ENCODE data around the gene GLP1R. TPM values are rescaled to one million over a fixed set of nuclear protein-coding genes. Genes with fewer than 3 reads are reported as not detected.

Gene GLP1R
- total RNA-seq = under 1 TPM in 2 of 3 donors, not detected in 1; 0.09 to 0.14 TPM
- long read RNA-seq, donor 1 = 0 reads
- long read RNA-seq, donor 2 = 0 reads

- intact Hi-C loops (cut with DNase I, micrococcal nuclease) = no loop called here
- peak; percentile 26 for ATAC-seq
- no peaks in the 10 kb centered on the region for H3K36me3 ChIP-seq (ENCODE audit: low read depth)
- no peaks in the 10 kb centered on the region for H3K9me3 ChIP-seq
- no peak for TF ChIP-seq CTCF (IDR thresholded peaks at IDR 0.05)
- H3K4me1 ChIP-seq (ENCODE audit: low read depth) = peaks cover 2% of the 10 kb centered on the region
- H3K4me3 ChIP-seq = no peak within 1 kb of the TSS
- no peak for DNase-seq
Measured at GRCh38 chr6:39048481-39049399, at the start of gene GLP1R. Gene GLP1R (plus strand): TSS chr6:39048781. CDS start chr6:39048841, 60 bp downstream.

- DNase-seq (no peak), ATAC-seq (no peak)
- Histone ChIP-seq H3K4me1 (ENCODE audit: low read depth) (no peaks in the 10 kb centered on the region), H3K4me3 (no peak overlapping the region), H3K9me3 (no peaks in the 10 kb centered on the region), H3K36me3 (ENCODE audit: low read depth) (no peaks in the 10 kb centered on the region)
- TF ChIP-seq CTCF (IDR thresholded peaks at IDR 0.05) = no peak
- intact Hi-C loops (cut with DNase I, micrococcal nuclease) = no loop called here
Measured at GRCh38 chr6:39003072-39003471, 45.5 kb upstream of the GLP1R start.

- intact Hi-C loops (cut with DNase I, micrococcal nuclease) = no loop called here
- no peak for ATAC-seq
- no peak for TF ChIP-seq CTCF (IDR thresholded peaks at IDR 0.05)
- H3K36me3 ChIP-seq (ENCODE audit: low read depth) = no peaks in the 10 kb centered on the region
- H3K9me3 ChIP-seq = no peaks in the 10 kb centered on the region
- no peak overlapping the region for H3K4me3 ChIP-seq
- no peaks in the 10 kb centered on the region for H3K4me1 ChIP-seq (ENCODE audit: low read depth)
- no peak for DNase-seq
Measured at GRCh38 chr6:39003492-39003891, 45.1 kb upstream of the GLP1R start.

GRCh38 chr6:39004801-39005200 is 43.8 kb upstream of the GLP1R start:
- intact Hi-C loops (cut with DNase I, micrococcal nuclease) = no loop called here
- Histone ChIP-seq H3K36me3 (ENCODE audit: low read depth) (no peaks in the 10 kb centered on the region), H3K4me3 (no peak overlapping the region), H3K4me1 (ENCODE audit: low read depth) (no peaks in the 10 kb centered on the region), H3K9me3 (no peaks in the 10 kb centered on the region)
- no peak for TF ChIP-seq CTCF (IDR thresholded peaks at IDR 0.05)
- DNase-seq (no peak), ATAC-seq (no peak)

- intact Hi-C loops (cut with DNase I, micrococcal nuclease) = no loop called here
- Histone ChIP-seq H3K4me1 (ENCODE audit: low read depth) (no peaks in the 10 kb centered on the region), H3K4me3 (no peak overlapping the region), H3K9me3 (no peaks in the 10 kb centered on the region), H3K36me3 (ENCODE audit: low read depth) (no peaks in the 10 kb centered on the region)
- no peak for TF ChIP-seq CTCF (IDR thresholded peaks at IDR 0.05)
- no peak for DNase-seq
- no peak for ATAC-seq
Measured at GRCh38 chr6:39005774-39006173, 42.8 kb upstream of the GLP1R start.
